GM12864 (cell line): ENCODE data around the gene DRGX.

Experiments used
- DNase-seq: peaks from one replicate; pipeline ENCODE4 v3.0.0-alpha.2; 2011; ENCODE audit warnings: low read depth
- H3K4me3 ChIP-seq: 2 replicates; pipeline ENCODE4 v1.5.1; 2011; ENCODE audit warnings: mild to moderate bottlenecking, low read depth, low read length, control low read depth
- CTCF ChIP-seq: IDR thresholded peaks from 2 replicates; pipeline ENCODE4 v1.5.1; 2011; ENCODE audit warnings: low read depth, mild to moderate bottlenecking, moderate library complexity, low read length, control low read depth, inconsistent platforms; ENCODE audit errors: missing control alignments

Gene DRGX

GRCh38 chr10:49393757-49394156 lies 2.1 kb downstream of the DRGX start:
- no peak for DNase-seq
- no peak overlapping the region for H3K4me3 ChIP-seq
- no peak for TF ChIP-seq CTCF

DNA sequence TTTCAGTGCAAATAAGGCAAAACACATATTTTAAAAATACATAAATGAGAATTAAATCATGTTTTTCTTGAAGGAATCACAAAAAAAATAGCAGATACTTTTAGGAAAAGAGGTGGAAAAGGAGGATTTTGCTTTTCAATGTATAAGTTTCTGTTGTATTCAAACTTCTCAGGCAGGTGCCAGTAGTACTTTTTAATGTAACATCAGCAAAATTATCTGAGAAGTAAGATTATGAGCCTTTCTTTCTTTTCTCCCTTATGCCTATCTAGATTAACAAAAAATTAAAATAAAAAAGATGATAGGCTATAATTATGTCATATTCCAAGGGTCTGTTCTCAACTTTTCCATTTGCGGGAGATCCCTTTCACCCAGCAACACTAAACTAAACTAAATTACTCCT lies 2.6 kb downstream of the DRGX start:
- no peak overlapping the region for H3K4me3 ChIP-seq
- DNase-seq = no peak
- TF ChIP-seq CTCF = no peak

- H3K4me3 ChIP-seq = no peak overlapping the region
- DNase-seq = no peak
- TF ChIP-seq CTCF = no peak
Measured at GRCh38 chr10:49389361-49389933, 6.4 kb downstream of the DRGX start.

DNA sequence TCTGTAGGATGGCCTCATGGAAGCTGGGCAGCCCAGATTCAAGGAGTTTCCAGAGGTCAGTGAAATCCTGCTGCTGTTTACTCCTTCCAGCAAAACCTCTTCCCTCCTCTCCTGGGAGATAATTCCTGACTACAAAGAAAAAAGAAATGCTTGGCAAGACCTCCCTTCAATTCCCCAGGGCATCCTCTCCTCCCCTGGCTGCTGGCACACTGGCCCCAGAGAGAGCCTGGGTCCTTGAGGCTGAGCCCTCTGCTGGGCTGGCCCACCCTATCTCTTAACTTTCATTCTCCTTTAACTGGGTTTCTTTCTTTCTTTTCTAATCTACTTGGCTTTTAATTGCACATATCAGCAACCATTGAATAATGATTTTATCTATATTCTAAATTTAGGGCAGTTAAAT lies 7.7 kb downstream of the DRGX start:
- no peak for DNase-seq
- TF ChIP-seq CTCF = no peak

GRCh38 chr10:49387071-49387470 lies 8.8 kb downstream of the DRGX start:
- H3K4me3 ChIP-seq = no peak overlapping the region
- no peak for TF ChIP-seq CTCF
- no peak for DNase-seq

More for the DNA sequence above, 7.7 kb downstream of the DRGX start:
- no peak overlapping the region for H3K4me3 ChIP-seq

GRCh38 chr10:49385939-49386922 lies 9.7 kb downstream of the DRGX start:
- no peak for DNase-seq
- H3K4me3 ChIP-seq = no peak overlapping the region
- TF ChIP-seq CTCF = no peak
